Measurements from ENCODE around the gene NDUFB10. TPM values are rescaled to one million over a fixed set of nuclear protein-coding genes. Genes with fewer than 3 reads are reported as not detected.

Gene NDUFB10
- total RNA-seq, 1 experiment from 2014 or later, result 287 TPM

- H3K4me1 ChIP-seq (ENCODE audit: control insufficient read depth, insufficient read depth, low read length), result peaks cover 24% of the 10 kb centered on the region
- H3K4me3 ChIP-seq (ENCODE audit: low read depth in 2 of 2, low read length in 2 of 2), result peak overlapping the region; percentile 27 to 32
- BruUV-seq (replicated peaks), result no TSS peak
- no peak for DNase-seq (ENCODE audit: low read depth, low spot score)
- ATAC-seq, result peak; percentile 24; the same call in 1 of the 2 replicates
- H3K27ac ChIP-seq (ENCODE audit: low read length), result no peak overlapping the region
- CTCF ChIA-PET, result no interaction called here
- in situ Hi-C loops (cut with HindIII; ENCODE audit: low pct_unique_long_range_greater_than_20kb, low sequenced_read_pairs), result no loop called here
- TF ChIP-seq, protein P1, sequence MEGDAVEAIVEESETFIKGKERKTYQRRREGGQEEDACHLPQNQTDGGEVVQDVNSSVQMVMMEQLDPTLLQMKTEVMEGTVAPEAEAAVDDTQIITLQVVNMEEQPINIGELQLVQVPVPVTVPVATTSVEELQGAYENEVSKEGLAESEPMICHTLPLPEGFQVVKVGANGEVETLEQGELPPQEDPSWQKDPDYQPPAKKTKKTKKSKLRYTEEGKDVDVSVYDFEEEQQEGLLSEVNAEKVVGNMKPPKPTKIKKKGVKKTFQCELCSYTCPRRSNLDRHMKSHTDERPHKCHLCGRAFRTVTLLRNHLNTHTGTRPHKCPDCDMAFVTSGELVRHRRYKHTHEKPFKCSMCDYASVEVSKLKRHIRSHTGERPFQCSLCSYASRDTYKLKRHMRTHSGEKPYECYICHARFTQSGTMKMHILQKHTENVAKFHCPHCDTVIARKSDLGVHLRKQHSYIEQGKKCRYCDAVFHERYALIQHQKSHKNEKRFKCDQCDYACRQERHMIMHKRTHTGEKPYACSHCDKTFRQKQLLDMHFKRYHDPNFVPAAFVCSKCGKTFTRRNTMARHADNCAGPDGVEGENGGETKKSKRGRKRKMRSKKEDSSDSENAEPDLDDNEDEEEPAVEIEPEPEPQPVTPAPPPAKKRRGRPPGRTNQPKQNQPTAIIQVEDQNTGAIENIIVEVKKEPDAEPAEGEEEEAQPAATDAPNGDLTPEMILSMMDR (IDR thresholded peaks at IDR 0.05), result no peak
- TF ChIP-seq TCF7L2 (IDR thresholded peaks at IDR 0.05; ENCODE audit: low read depth, low read length) (no peak), POLR2AphosphoS5 (IDR thresholded peaks at IDR 0.05; ENCODE audit: low read depth, low read length) (no peak), SIN3A (IDR thresholded peaks at IDR 0.05; ENCODE audit: borderline replicate concordance, insufficient read depth, low read depth, low read length) (no peak), REST (IDR thresholded peaks at IDR 0.05; ENCODE audit: insufficient read depth in 1 of 2, low read depth in 2 of 2, low read length in 1 of 2) (no peak)
- peaks cover 2% of the 10 kb centered on the region; the same call in 1 of the 2 replicates for H3K27me3 ChIP-seq (ENCODE audit: control insufficient read depth, insufficient read depth, low read length)
- POLR2A ChIA-PET, result no interaction called here
- H3K36me3 ChIP-seq (ENCODE audit: control insufficient read depth, insufficient read depth, low read length), result no peaks in the 10 kb centered on the region
- H3K9me3 ChIP-seq (ENCODE audit: control insufficient read depth, insufficient read depth, low read depth, low read length), result no peaks in the 10 kb centered on the region
- intact Hi-C loops (cut with micrococcal nuclease; ENCODE audit: unreplicated experiment), result no loop called here
Measured at GRCh38 chr16:1917665-1918350, 41.5 kb upstream of the NDUFB10 start.

GRCh38 chr16:1918351-1919326 is 40.7 kb upstream of the NDUFB10 start, which contains the start of gene HS3ST6:
Gene HS3ST6, minus strand, starts transcription at chr16:1918415. Its CDS starts 92 bp downstream, at chr16:1918323.
- CTCF ChIA-PET, result no interaction called here
- H3K27me3 ChIP-seq (ENCODE audit: control insufficient read depth, insufficient read depth, low read length), result peaks cover 2% of the 10 kb centered on the region; the same call in 1 of the 2 replicates

More at GRCh38 chr16:1918351-1919326, 40.7 kb upstream of the NDUFB10 start, which contains the start of gene HS3ST6:
- ATAC-seq (peak; percentile 64), DNase-seq (ENCODE audit: low read depth, low spot score) (no peak)
- no TSS peak for BruUV-seq (replicated peaks)
- TF ChIP-seq, protein P1 (IDR thresholded peaks at IDR 0.05), result no peak
- TF ChIP-seq TCF7L2 (IDR thresholded peaks at IDR 0.05; ENCODE audit: low read depth, low read length), result no peak
- no peak for TF ChIP-seq REST (IDR thresholded peaks at IDR 0.05; ENCODE audit: insufficient read depth in 1 of 2, low read depth in 2 of 2, low read length in 1 of 2)
- TF ChIP-seq SIN3A (IDR thresholded peaks at IDR 0.05; ENCODE audit: borderline replicate concordance, insufficient read depth, low read depth, low read length), result no peak
- no peak for TF ChIP-seq POLR2AphosphoS5 (IDR thresholded peaks at IDR 0.05; ENCODE audit: low read depth, low read length)
- peaks cover 24% of the 10 kb centered on the region for H3K4me1 ChIP-seq (ENCODE audit: control insufficient read depth, insufficient read depth, low read length)
- intact Hi-C loops (cut with micrococcal nuclease; ENCODE audit: unreplicated experiment) (no loop called here), in situ Hi-C loops (cut with HindIII; ENCODE audit: low pct_unique_long_range_greater_than_20kb, low sequenced_read_pairs) (no loop called here)
- H3K9me3 ChIP-seq (ENCODE audit: control insufficient read depth, insufficient read depth, low read depth, low read length), result no peaks in the 10 kb centered on the region
- H3K4me3 ChIP-seq (ENCODE audit: low read depth in 2 of 2, low read length in 2 of 2), result peak within 1 kb of the TSS; percentile 27 to 32
- POLR2A ChIA-PET, result no interaction called here
- no peak within 1 kb of the TSS for H3K27ac ChIP-seq (ENCODE audit: low read length)
- H3K36me3 ChIP-seq (ENCODE audit: control insufficient read depth, insufficient read depth, low read length), result no peaks in the 10 kb centered on the region
